NT2/D1 (cell line): ENCODE data around the gene CUL4B.
A peak's percentile ranks its signal among the peaks of the same experiment; 100 is the strongest.

Source experiments
- DNase-seq: peaks from one replicate; pipeline ENCODE4 v3.0.0-alpha.2; 2011; ENCODE audit warnings: low read depth, low spot score
- H3K27me3 ChIP-seq: 2 replicates; pipeline ENCODE4 v1.6.0; 2011; ENCODE audit warnings: mild to moderate bottlenecking; ENCODE audit not compliant: insufficient read length, insufficient read depth
- H3K36me3 ChIP-seq: 2 replicates; pipeline ENCODE4 v1.6.1; 2011; ENCODE audit warnings: mild to moderate bottlenecking, low read length, mixed read lengths; ENCODE audit not compliant: insufficient read depth, insufficient read length
- H3K4me1 ChIP-seq: 2 replicates; pipeline ENCODE4 v1.5.1; 2011; ENCODE audit not compliant: insufficient read depth, insufficient read length
- H3K4me3 ChIP-seq: 2 replicates; pipeline ENCODE4 v1.5.1; 2011; ENCODE audit warnings: low read depth; ENCODE audit not compliant: insufficient read length
- H3K9ac ChIP-seq: 2 replicates; pipeline ENCODE4 v1.6.0; 2011; ENCODE audit warnings: low read depth; ENCODE audit not compliant: insufficient read length
- H3K9me3 ChIP-seq: 2 replicates; pipeline ENCODE4 v1.5.1; 2011; ENCODE audit warnings: mild to moderate bottlenecking, low read length; ENCODE audit not compliant: insufficient read depth
- SUZ12 ChIP-seq: IDR thresholded peaks from 2 replicates; pipeline ENCODE4 v1.6.1; 2011; ENCODE audit not compliant: insufficient read length, insufficient read depth; ENCODE audit errors: extremely low read depth
- YY1 ChIP-seq: IDR thresholded peaks from 2 replicates; pipeline ENCODE4 v1.6.1; 2011; ENCODE audit not compliant: insufficient read length, insufficient read depth
- ZNF274 ChIP-seq: IDR thresholded peaks from 2 replicates; pipeline ENCODE4 v1.6.1; 2011; ENCODE audit warnings: mild to moderate bottlenecking, low read depth, low read length

CUL4B gene

GRCh38 chrX:120568609-120569008 is 7.8 kb upstream of the CUL4B start:
- H3K9ac ChIP-seq = no peak overlapping the region
- H3K4me3 ChIP-seq = no peak overlapping the region
- TF ChIP-seq YY1 (no peak), ZNF274 (no peak), SUZ12 (no peak)
- no peaks in the 10 kb centered on the region for H3K27me3 ChIP-seq
- no peaks in the 10 kb centered on the region for H3K4me1 ChIP-seq
- H3K36me3 ChIP-seq = no peaks in the 10 kb centered on the region
- DNase-seq = no peak
- no peaks in the 10 kb centered on the region for H3K9me3 ChIP-seq

GRCh38 chrX:120568035-120568434 is 7.3 kb upstream of the CUL4B start:
- H3K4me1 ChIP-seq = no peaks in the 10 kb centered on the region
- H3K27me3 ChIP-seq = no peaks in the 10 kb centered on the region
- no peaks in the 10 kb centered on the region for H3K36me3 ChIP-seq
- TF ChIP-seq SUZ12 (no peak), ZNF274 (no peak), YY1 (no peak)
- H3K9me3 ChIP-seq = no peaks in the 10 kb centered on the region
- DNase-seq = no peak
- H3K9ac ChIP-seq = no peak overlapping the region
- no peak overlapping the region for H3K4me3 ChIP-seq

DNA sequence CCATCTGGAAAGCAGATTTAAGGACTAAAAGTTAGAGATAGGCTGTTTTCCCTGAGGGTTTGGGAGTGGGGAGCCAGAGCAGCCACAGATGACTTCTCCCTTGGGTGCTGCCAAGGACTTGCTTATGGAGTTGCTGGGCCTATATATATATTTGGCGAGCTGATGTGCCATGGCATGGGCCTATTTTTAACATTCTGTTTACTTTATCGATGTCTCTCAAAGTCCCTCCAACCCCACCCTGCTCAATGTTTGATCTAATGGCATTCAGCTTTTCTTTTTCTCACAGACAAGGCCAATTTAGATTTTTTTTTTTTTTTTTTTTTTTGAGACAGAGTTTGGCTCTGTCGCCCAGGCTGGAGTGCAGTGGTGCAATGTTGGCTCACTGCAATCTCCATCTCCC is 6.1 kb upstream of the CUL4B start:
- Histone ChIP-seq H3K36me3 (no peaks in the 10 kb centered on the region), H3K4me1 (peaks cover 3% of the 10 kb centered on the region), H3K27me3 (no peaks in the 10 kb centered on the region), H3K9ac (no peak overlapping the region), H3K9me3 (no peaks in the 10 kb centered on the region), H3K4me3 (no peak overlapping the region)
- no peak for DNase-seq
- no peak for TF ChIP-seq ZNF274
- no peak for TF ChIP-seq SUZ12
- no peak for TF ChIP-seq YY1

GRCh38 chrX:120564925-120565324 is 4.2 kb upstream of the CUL4B start:
- no peak overlapping the region for H3K4me3 ChIP-seq
- H3K27me3 ChIP-seq = no peaks in the 10 kb centered on the region
- no peak for DNase-seq
- no peaks in the 10 kb centered on the region for H3K9me3 ChIP-seq
- H3K4me1 ChIP-seq = peaks cover 3% of the 10 kb centered on the region
- no peak for TF ChIP-seq ZNF274
- TF ChIP-seq YY1 = no peak
- TF ChIP-seq SUZ12 = no peak
- no peak overlapping the region for H3K9ac ChIP-seq
- H3K36me3 ChIP-seq = no peaks in the 10 kb centered on the region

DNA sequence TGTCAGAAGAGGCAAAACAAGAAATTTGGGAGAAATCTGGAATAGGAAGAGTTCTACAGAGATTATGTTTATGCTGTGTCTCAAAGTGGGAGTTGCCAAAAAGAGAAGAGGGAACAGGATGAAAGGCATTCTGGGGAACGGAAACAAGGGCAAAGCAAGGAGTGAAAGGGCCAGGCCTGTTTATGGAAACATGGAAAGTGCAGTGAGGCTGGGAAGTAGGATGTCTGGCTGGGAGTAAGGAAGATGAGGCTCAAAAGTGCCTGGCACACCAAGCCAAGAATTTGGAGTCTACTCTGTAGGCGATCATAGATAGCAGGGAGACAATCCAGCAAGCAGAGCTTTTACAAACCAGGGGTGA is 1.8 kb upstream of the CUL4B start:
- DNase-seq = no peak
- H3K4me3 ChIP-seq = no peak overlapping the region
- peaks cover 3% of the 10 kb centered on the region for H3K4me1 ChIP-seq
- no peak overlapping the region for H3K9ac ChIP-seq
- no peaks in the 10 kb centered on the region for H3K9me3 ChIP-seq
- no peaks in the 10 kb centered on the region for H3K27me3 ChIP-seq
- no peak for TF ChIP-seq YY1
- TF ChIP-seq ZNF274 = no peak
- TF ChIP-seq SUZ12 = no peak
- H3K36me3 ChIP-seq = peaks cover 4% of the 10 kb centered on the region

- TF ChIP-seq YY1 (no peak), SUZ12 (no peak), ZNF274 (no peak)
- Histone ChIP-seq H3K4me1 (peaks cover 3% of the 10 kb centered on the region), H3K9ac (peak overlapping the region; percentile 87), H3K9me3 (no peaks in the 10 kb centered on the region), H3K4me3 (peak overlapping the region; percentile 60), H3K27me3 (no peaks in the 10 kb centered on the region), H3K36me3 (peaks cover 10% of the 10 kb centered on the region)
- DNase-seq = no peak
These were observed 1.1 kb upstream of the CUL4B start for GRCh38 chrX:120561634-120562568.

DNA sequence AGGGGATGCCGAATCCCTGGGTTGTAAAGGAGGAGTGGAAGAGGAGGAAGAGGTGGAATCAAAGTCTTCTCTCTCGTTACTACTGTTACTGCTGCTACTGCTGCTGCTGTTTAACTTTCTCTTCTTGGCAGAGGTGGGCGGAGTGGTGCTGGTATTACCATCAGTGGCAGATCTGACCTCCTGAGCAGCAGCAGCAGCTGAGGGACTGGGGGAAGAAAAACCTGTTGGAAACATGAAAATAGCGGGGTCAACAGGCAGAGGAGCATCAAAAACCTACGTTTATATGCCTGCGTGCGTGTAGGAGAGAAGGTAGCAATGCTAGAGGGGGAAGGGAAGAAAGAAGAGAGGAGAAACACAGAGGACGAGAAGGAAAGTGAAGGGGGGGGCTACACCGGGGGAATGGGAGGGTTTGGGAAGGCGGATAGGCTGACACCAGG is 339 bp downstream of the CUL4B start:
- peak overlapping the region; percentile 71 for H3K9ac ChIP-seq
- no peaks in the 10 kb centered on the region for H3K9me3 ChIP-seq
- peak overlapping the region; percentile 78 for H3K4me3 ChIP-seq
- H3K27me3 ChIP-seq = no peaks in the 10 kb centered on the region
- no peak for DNase-seq
- no peak for TF ChIP-seq SUZ12
- no peak for TF ChIP-seq ZNF274
- no peak for TF ChIP-seq YY1
- H3K4me1 ChIP-seq = peaks cover 3% of the 10 kb centered on the region
- H3K36me3 ChIP-seq = peaks cover 19% of the 10 kb centered on the region
